AG04449 (cell line): ENCODE results near the gene MMS22L.

Source experiments
- CTCF ChIA-PET: fragments of 350-600 bp; formaldehyde crosslinking; extraction: SDS; loops from one replicate; lab custom pipeline; 2021; ENCODE audit warnings: antibody characterized with exemption; lab: Yijun Ruan, JAX
- POLR2A ChIA-PET: fragments of 400-600, 350-600 bp; formaldehyde crosslinking; extraction: SDS; loops from one replicate; lab custom pipeline; 2020; ENCODE audit warnings: antibody characterized with exemption, inconsistent platforms; lab: Yijun Ruan, JAX
- DNase-seq: peaks from one replicate; pipeline ENCODE4 v3.0.0-alpha.2; 2010; ENCODE audit warnings: low read depth, low spot score
- H3K4me3 ChIP-seq: 2 replicates; pipeline ENCODE4 v1.5.1; 2011; ENCODE audit warnings: low read depth, mild to moderate bottlenecking, control low read depth, low read length
- TF ChIP-seq, protein P1 (sequence below): IDR thresholded peaks from one replicate; pipeline ENCODE4 v1.5.1; 2011; ENCODE audit warnings: mild to moderate bottlenecking, moderate library complexity, low read length, control low read depth, inconsistent platforms; ENCODE audit not compliant: insufficient read depth; ENCODE audit errors: missing control alignments

Gene MMS22L

DNA sequence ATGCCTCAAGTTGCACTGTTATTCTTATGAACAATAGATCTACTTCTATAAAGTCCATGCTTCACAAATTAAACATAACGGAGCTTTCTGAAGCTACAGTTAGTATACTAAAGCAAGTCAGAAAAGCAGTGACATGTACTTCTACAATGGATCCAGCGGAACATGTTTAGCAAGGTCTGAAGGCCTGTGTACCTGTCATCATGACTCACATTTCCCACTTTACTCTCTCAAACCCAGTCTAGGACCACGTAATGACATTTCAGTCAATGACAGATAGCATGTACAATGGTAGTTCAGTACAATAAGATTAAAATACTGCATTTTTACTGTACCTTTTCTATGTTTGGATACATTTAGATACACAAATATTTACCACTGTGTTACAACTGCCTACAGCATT is 132.1 kb downstream of the MMS22L start:
- ChIA-PET POLR2A (no interaction called here), CTCF (no interaction called here)

DNA sequence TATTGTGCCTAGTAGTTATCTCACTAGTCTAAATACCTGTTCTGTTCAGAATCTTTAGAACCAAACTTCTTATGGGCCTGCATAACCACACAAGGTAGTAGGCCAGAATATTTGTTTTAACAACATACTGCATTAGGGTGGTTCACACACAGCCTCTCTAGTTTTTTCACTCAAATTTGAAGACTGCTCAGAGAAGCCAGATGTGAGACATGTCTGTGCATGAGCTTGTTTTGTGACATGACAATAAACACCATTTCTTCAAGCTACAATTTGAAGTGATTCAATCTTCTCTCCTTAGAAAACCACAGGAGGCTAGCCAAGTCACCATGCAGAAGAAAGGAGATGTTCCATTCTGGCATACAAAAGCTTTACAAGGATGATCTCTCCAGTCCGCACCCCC is 135.6 kb downstream of the MMS22L start:
- TF ChIP-seq, protein P1, sequence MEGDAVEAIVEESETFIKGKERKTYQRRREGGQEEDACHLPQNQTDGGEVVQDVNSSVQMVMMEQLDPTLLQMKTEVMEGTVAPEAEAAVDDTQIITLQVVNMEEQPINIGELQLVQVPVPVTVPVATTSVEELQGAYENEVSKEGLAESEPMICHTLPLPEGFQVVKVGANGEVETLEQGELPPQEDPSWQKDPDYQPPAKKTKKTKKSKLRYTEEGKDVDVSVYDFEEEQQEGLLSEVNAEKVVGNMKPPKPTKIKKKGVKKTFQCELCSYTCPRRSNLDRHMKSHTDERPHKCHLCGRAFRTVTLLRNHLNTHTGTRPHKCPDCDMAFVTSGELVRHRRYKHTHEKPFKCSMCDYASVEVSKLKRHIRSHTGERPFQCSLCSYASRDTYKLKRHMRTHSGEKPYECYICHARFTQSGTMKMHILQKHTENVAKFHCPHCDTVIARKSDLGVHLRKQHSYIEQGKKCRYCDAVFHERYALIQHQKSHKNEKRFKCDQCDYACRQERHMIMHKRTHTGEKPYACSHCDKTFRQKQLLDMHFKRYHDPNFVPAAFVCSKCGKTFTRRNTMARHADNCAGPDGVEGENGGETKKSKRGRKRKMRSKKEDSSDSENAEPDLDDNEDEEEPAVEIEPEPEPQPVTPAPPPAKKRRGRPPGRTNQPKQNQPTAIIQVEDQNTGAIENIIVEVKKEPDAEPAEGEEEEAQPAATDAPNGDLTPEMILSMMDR = no peak
- POLR2A ChIA-PET = no interaction called here
- CTCF ChIA-PET = no interaction called here
- no peak overlapping the region for H3K4me3 ChIP-seq
- DNase-seq = no peak

More for the DNA sequence above, 132.1 kb downstream of the MMS22L start:
- H3K4me3 ChIP-seq = no peak overlapping the region
- DNase-seq = no peak
- TF ChIP-seq, protein P1 = no peak

DNA sequence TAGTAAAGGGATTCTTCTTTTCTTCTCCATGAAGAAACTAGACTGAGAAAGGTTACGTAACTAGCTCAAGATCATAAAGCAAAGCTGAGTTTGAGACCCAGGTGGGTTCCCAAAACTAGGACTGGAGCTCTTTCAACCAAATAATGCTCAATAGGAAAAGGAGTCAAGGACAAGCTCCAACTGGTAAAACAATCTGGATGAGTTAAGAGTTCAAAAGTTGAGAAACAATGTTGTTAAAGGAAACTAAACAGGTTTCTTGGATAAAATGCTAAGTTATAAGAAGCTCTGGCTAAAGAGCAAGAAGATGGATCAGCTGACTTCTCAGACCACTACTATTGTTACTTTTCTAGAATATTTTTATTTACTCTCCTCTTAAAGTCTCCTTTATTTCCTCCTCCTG is 137.3 kb downstream of the MMS22L start:
- H3K4me3 ChIP-seq = no peak overlapping the region
- TF ChIP-seq, protein P1 = no peak
- CTCF ChIA-PET = interaction anchor here (1.0 kb wide), 1 partner anchor 519 kb away, joined by 3 read pairs; no protein-coding TSS in a partner anchor
- POLR2A ChIA-PET = no interaction called here
- no peak for DNase-seq

DNA sequence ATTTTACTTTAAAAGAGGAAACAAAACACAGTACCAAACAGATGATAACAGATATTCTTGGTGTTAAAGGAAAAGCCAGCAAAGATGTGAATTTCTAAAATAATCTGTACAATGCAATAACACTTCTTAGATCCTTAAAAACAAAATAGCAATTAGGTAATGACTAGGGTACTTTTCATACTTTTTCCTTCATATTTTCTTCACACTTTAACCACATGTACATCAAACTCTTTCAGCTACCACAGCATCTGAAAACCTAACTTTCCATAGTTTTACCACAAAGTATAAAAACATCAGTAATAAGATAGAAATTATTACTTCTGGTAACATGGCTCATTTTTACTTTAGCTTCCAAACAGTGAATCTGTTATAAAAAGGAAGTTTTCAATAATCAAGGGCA is 141.3 kb downstream of the MMS22L start:
- ChIA-PET POLR2A (no interaction called here), CTCF (no interaction called here)
- no peak for DNase-seq
- TF ChIP-seq, protein P1 = no peak
- no peak overlapping the region for H3K4me3 ChIP-seq

DNA sequence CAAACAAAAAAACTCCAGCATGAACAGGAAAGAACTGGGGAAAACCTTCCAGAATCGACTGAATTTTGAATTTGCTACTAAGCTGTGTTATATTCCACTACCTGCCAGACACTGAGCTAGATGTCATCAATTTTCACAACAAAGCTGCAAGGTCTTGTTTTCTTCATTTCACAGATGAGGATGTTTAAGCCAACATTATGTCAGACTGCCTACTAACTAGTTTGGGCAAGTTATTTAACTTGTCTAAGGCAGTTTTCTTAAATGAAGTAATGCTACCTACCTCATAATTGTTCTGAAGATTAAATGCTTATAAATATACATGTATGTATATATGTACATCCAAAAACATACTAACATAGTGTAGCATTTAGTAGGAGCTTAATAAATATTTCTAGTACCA is 144.4 kb downstream of the MMS22L start:
- no peak overlapping the region for H3K4me3 ChIP-seq
- TF ChIP-seq, protein P1 = no peak
- DNase-seq = no peak
- CTCF ChIA-PET = interaction anchor here (1.1 kb wide), 1 partner anchor 48 kb away, joined by 4 read pairs; no protein-coding TSS in a partner anchor
- POLR2A ChIA-PET = no interaction called here

DNA sequence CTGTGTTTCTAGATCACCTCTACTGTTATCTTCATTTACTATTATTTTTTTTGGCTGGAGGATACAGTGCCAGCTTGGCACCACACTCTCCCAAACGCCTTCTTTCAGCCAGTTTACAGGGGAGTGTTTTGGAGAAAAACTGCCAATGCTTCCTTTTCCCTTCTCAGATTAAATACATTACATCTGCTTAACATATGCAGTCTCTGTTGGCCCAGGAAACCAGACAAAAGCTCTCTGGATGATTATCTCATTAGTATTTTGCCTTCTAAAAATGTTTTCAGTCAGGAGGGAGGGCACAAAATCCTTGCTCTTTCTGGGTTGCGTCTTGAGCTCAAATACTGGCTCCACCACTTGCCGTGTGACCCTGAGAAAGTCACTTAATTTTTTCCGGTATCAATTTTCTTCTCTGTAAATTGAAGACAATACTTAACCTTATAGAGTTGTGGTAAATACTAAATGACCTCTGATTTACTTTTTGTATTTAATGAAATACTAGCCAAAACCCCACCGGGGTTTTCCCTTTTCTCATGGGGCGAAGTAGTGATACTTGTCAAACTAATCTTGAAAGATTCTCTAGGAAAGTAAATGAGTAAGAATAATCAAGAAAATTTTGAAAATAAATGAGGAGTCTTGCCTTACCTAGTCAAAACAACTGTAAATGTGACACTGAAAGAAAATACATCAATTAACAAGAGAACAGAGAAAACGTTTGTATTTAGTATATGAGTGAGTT is 146.2 kb downstream of the MMS22L start:
- H3K4me3 ChIP-seq = no peak overlapping the region
- ChIA-PET CTCF (no interaction called here), POLR2A (no interaction called here)
- TF ChIP-seq, protein P1 = no peak
- no peak for DNase-seq
